Esophagus squamous epithelium (tissue), 5 donors: Measurements from ENCODE around the gene ENDOG. TPM values are rescaled to one million over a fixed set of nuclear protein-coding genes. Genes with fewer than 3 reads are reported as not detected.

Experiments used
- DNase-seq: peaks from one replicate; lab custom pipeline; 2025; lab: John Stamatoyannopoulos, UW
- H3K27ac ChIP-seq, 4 donors: fragments of 200-600 bp; sonication (generic); one replicate each; pipeline ENCODE4 v1.5.1; 2016 to 2019; ENCODE audit warnings: mild to moderate bottlenecking in 1 of 4
- H3K27me3 ChIP-seq, 4 donors: fragments of 200-600 bp; sonication (generic); 1 replicate in 3 of 4; 2 replicates in 1 of 4; pipeline versions ENCODE4 v1.5.1 to v1.6.0; 2017 to 2021; ENCODE audit warnings: antibody characterized with exemption in 1 of 4
- H3K36me3 ChIP-seq, 3 donors: fragments of 200-600 bp; sonication (generic); one replicate each; pipeline ENCODE4 v1.5.1; 2016 to 2019
- H3K4me1 ChIP-seq, 3 donors: fragments of 200-600 bp; sonication (generic); one replicate each; pipeline ENCODE4 v1.5.1; 2017 to 2019
- H3K4me3 ChIP-seq, 4 donors: fragments of 200-600 bp; sonication (generic); 1 replicate in 3 of 4; 2 replicates in 1 of 4; pipeline ENCODE4 v1.5.1; 2016 to 2019; ENCODE audit warnings: mild to moderate bottlenecking in 2 of 4, moderate library complexity in 1 of 4
- H3K9me3 ChIP-seq, 3 donors: fragments of 200-600 bp; sonication (generic); one replicate each; pipeline ENCODE4 v1.5.1; 2016 to 2019
- CTCF ChIP-seq, 6 experiments: fragments of 450-650 bp in 4 of 6; fragments of 200-600 bp in 2 of 6; sonication (generic) in 2 of 6; IDR thresholded peaks; one replicate each; pipeline ENCODE4 v1.5.1; 2016 to 2019; ENCODE audit warnings: antibody characterized with exemption in 6 of 6, mild to moderate bottlenecking in 4 of 6, moderate library complexity in 4 of 6
- POLR2A ChIP-seq, 4 donors: fragments of 450-650 bp; IDR thresholded peaks; one replicate each; pipeline ENCODE4 v1.6.1; 2017; ENCODE audit warnings: antibody characterized with exemption in 4 of 4, mild to moderate bottlenecking in 4 of 4, moderate library complexity in 3 of 4
- WGBS, 2 donors: methylation state at CpG; one replicate each; pipeline ENCODE4 v1.1.5; 2018; 5-methylcytosine and 5-hydroxymethylcytosine counted together
- intact Hi-C: fragments of 100-400 bp; cut with DNase I; formaldehyde crosslinking; loops from one replicate; pipeline ENCODE4 v1.15.0; 2022
- total RNA-seq, 4 donors: library from RNA; depleted of rRNA; stranded (reverse); fragments of >200 nt; gene quantifications; one replicate each; pipeline ENCODE4 v1.1.0, GENCODE V29; 2016
- donor health status: DM: yes; HTN: yes; CAD: no.

Gene ENDOG
- 10 to 100 TPM; 21.2 to 40.1 (median 36.5) TPM for total RNA-seq

GRCh38 chr9:128818099-128818838 is at the start of gene ENDOG:
TSS of gene ENDOG (plus strand) at chr9:128818500. CDS start at chr9:128818685, 185 bp downstream.
- H3K27me3 ChIP-seq: no peaks in the 10 kb centered on the region
- peak within 1 kb of the TSS; percentile 86 to 95 (median 90) for H3K27ac ChIP-seq
- peaks cover 6 to 28% (median 12%) of the 10 kb centered on the region in 3 donors for H3K36me3 ChIP-seq
- DNase-seq: peak; percentile 81
- H3K9me3 ChIP-seq: no peaks in the 10 kb centered on the region
- peaks cover 15 to 29% (median 16%) of the 10 kb centered on the region in 3 donors for H3K4me1 ChIP-seq
- 3 to 5% methylated on average over 8 to 12 of the region's 70 CpGs for WGBS, 2 donors
- intact Hi-C loops: no loop called here
- peak within 1 kb of the TSS; percentile 60 to 89 (median 70) for H3K4me3 ChIP-seq
- TF ChIP-seq CTCF (IDR thresholded peaks at IDR 0.05) (peak; percentile 87 to 99 (median 98)), POLR2A (IDR thresholded peaks at IDR 0.05) (peak in 3 of 4 donors; percentile 63 to 78 (median 76))

- no peaks in the 10 kb centered on the region for H3K9me3 ChIP-seq
- WGBS, 2 donors: 80 to 82% methylated on average over 6 of the region's 6 CpGs
- peaks cover 0 to 34% (median 0%) of the 10 kb centered on the region in 3 donors for H3K36me3 ChIP-seq
- no peak overlapping the region for H3K27ac ChIP-seq
- no peak for DNase-seq
- H3K4me1 ChIP-seq: peaks cover 17 to 37% (median 22%) of the 10 kb centered on the region in 3 donors
- intact Hi-C loops: no loop called here
- TF ChIP-seq POLR2A (IDR thresholded peaks at IDR 0.05) (no peak), CTCF (IDR thresholded peaks at IDR 0.05) (no peak)
- no peaks in the 10 kb centered on the region for H3K27me3 ChIP-seq
- H3K4me3 ChIP-seq: no peak overlapping the region
These were observed 49.7 kb upstream of the ENDOG start for GRCh38 chr9:128768606-128769005.

DNA sequence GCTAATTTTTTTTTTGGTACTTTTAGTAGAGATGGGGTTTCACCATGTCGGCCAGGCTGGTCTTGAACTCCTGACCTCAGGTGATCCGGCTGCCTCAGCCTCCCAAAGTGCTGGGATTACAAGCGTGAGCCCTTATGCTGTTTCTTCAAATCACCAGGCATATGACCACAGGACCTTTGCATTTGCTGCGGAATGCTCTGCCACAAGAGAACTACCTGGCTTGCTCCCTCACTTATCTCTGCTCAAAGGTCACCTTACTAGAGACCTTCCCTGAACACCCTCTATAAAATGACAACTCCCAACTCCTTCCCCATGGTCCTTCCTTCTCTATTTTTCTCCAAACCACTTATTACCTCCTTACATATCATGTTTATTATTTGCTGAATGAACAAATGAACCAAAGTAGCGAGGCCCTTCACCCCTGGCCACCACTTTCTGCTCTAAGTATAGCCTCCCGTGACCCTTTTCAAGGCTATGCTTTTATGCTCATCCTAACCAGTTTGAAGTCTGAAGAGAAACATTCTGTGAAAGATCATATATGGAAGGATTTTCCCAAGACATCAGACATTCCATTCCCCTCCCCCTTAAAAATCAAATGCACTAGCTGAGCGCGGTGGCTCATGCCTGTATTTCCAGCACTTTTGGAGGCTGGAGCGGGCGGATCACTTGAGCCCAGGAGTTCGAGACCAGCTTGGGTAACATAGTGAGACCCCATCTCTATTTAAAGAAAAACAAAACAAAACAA is 47.8 kb upstream of the ENDOG start:
- Histone ChIP-seq H3K36me3 (peaks cover 0 to 17% (median 0%) of the 10 kb centered on the region in 3 donors), H3K27ac (peak overlapping the region; percentile 96 to 100 (median 98)), H3K9me3 (no peaks in the 10 kb centered on the region), H3K4me3 (peak overlapping the region; percentile 83 to 99 (median 90)), H3K27me3 (no peaks in the 10 kb centered on the region), H3K4me1 (peaks cover 17 to 37% (median 22%) of the 10 kb centered on the region in 3 donors)
- intact Hi-C loops: no loop called here
- no peak for DNase-seq
- TF ChIP-seq CTCF (IDR thresholded peaks at IDR 0.05) (no peak), POLR2A (IDR thresholded peaks at IDR 0.05) (no peak)
- WGBS, 2 donors: 69 to 78% methylated on average over 7 to 11 of the region's 11 CpGs

DNA sequence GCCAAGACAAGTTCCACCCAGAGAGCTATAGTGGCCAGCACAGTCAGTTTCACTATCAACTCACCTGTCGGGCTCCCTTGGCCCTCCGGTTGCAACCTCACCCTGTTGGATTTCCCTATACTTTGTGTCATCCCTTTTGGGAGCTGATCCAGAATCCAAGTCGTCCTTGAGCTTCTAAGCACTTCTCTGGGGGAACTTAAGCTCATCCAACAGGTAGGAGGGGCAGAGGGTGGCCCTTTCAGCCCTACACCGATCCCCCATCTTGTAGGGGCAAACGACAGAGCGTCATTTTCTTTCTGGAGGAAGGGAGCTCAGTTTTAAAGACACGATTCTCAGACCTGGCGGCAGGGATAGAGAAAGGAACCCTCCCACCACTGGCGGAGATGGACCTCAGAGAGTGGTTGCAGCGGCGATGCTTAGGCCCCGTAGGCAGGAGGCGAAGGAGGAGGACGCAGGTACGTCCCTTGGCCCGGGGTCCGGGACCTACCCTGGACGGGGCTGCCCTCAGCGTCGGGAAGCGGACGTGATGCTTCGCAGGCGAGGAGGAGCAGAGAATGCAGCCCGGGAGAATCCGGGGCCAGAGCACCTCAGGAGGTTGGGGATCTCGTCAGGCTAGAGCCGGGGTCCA is 47.1 kb upstream of the ENDOG start:
- intact Hi-C loops: no loop called here
- 1 to 12% methylated on average over 3 to 23 of the region's 28 CpGs for WGBS, 2 donors

More for the DNA sequence above, 47.1 kb upstream of the ENDOG start:
- Histone ChIP-seq H3K4me3 (peak overlapping the region; percentile 83 to 99 (median 90)), H3K27ac (peak overlapping the region; percentile 96 to 100 (median 98)), H3K9me3 (peaks cover 0 to 3% (median 0%) of the 10 kb centered on the region in 3 donors), H3K4me1 (peaks cover 17 to 37% (median 22%) of the 10 kb centered on the region in 3 donors), H3K27me3 (no peaks in the 10 kb centered on the region), H3K36me3 (peaks cover 0 to 13% (median 0%) of the 10 kb centered on the region in 3 donors)
- DNase-seq: no peak
- TF ChIP-seq CTCF (IDR thresholded peaks at IDR 0.05) (no peak), POLR2A (IDR thresholded peaks at IDR 0.05) (no peak)
